GM12892 (cell line): ENCODE data around the gene COL23A1.

Source experiments
- POLR2A ChIP-seq: IDR thresholded peaks from 2 replicates; pipeline ENCODE4 v1.6.1; 2011; ENCODE audit warnings: low read depth, low read length, control low read depth
- POLR2AphosphoS5 ChIP-seq: IDR thresholded peaks from 2 replicates; pipeline ENCODE4 v1.6.1; 2011; ENCODE audit warnings: low read depth, low read length, control low read depth

DNA sequence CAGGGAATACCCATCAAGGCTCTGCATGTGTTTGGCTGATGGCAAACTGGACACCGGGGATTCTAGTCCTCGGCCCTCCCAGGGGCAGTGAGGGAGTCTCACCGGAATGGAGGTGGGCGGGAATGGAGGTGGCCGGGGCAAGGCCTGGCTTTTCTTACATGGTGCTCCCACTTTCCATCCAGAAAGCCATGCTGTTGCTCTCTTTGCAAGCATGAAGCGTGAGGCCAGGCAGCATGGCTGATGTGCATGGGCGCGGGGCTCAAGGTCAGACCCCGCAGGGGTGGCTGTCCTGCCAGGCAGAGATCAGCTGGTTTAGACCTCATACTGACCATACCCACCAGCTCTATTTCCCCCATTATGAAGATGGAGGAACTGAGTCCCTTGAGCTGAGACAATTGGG is 249.6 kb downstream of the COL23A1 start:
- TF ChIP-seq POLR2AphosphoS5: no peak
- TF ChIP-seq POLR2A: no peak
